ENCODE measurements around the gene KLHL1.

KLHL1 gene

DNA sequence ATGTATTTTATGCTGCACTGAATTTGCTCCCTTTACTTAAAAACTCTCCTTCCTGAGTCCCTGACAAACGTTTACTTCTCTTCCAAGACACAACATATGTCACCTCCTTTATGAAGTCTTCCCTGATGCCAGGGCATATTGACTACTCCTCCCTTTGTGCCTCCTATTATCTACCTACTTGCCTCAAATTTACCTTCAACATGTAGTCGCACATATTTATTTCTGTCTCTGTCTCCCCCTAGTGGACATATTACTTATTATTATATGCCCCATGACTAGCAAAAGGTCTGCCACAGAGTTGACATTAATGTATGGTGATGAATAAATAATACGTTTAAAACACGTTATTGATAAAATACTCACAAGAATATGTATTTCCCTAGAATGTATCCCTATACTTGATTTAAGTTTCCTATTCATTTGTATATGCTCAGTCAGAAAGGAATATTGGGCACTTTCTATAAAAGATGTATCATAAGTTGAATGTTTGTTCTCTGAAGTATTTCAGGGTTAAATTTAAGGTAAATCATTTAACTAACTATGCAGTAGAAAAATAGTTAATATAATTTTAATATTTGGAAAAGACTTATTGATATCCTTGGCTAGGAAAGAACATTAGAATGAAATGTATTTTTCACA, 250.9 kb downstream of the KLHL1 start:
- DNase-seq (ENCODE audit: extremely low read depth, low read depth) = no peak
- no peak overlapping the region for H3K4me3 ChIP-seq (replicated peaks; ENCODE audit: low read depth, low read length)
- TF ChIP-seq, protein P1, sequence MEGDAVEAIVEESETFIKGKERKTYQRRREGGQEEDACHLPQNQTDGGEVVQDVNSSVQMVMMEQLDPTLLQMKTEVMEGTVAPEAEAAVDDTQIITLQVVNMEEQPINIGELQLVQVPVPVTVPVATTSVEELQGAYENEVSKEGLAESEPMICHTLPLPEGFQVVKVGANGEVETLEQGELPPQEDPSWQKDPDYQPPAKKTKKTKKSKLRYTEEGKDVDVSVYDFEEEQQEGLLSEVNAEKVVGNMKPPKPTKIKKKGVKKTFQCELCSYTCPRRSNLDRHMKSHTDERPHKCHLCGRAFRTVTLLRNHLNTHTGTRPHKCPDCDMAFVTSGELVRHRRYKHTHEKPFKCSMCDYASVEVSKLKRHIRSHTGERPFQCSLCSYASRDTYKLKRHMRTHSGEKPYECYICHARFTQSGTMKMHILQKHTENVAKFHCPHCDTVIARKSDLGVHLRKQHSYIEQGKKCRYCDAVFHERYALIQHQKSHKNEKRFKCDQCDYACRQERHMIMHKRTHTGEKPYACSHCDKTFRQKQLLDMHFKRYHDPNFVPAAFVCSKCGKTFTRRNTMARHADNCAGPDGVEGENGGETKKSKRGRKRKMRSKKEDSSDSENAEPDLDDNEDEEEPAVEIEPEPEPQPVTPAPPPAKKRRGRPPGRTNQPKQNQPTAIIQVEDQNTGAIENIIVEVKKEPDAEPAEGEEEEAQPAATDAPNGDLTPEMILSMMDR (IDR thresholded peaks at IDR 0.05; ENCODE audit: low read depth, low read length, missing control alignments) = peak; percentile 30

DNA sequence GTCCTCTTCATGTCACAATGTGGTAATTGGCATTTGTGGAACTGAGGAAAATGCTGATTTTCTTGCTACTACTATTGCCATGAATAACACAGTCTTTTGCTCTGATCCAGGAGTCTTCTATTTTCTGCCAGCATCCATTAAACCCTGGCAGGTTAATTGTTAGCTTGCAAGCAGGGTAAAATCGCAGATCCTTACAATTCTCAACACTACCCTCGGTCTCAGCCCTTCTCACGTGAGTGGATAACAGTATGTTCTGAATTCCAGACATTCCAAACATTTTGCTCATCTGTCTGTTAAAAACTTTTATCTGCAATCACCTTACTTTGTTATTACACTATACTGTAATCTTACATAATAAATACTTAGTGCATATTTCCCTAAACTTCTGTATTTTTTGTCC, 251.9 kb downstream of the KLHL1 start:
- no peak for DNase-seq (ENCODE audit: extremely low read depth, low read depth)
- TF ChIP-seq, protein P1 (IDR thresholded peaks at IDR 0.05; ENCODE audit: low read depth, low read length, missing control alignments) = no peak
- H3K4me3 ChIP-seq (replicated peaks; ENCODE audit: low read depth, low read length) = no peak overlapping the region

DNA sequence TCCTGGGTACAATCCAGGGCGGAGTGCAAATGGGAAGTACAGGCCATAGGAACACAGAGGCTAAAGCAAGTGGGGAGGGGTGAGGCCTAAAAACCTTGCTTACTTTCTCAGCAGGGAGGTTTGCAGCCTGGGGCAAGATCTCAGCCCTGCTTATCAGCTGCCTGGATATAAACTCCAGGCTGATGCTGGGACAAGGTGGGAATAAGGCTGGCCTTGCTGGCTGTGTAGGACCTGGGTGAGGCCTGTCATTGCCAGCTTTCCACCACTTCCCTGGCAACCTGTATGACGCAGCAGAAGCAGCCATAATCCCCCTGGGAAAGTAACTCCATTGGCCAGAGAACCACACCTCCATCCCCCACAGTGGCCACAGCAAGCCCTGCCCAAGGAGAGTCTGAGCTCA, 279.7 kb downstream of the KLHL1 start:
- H3K4me3 ChIP-seq (replicated peaks; ENCODE audit: low read depth, low read length) = no peak overlapping the region
- TF ChIP-seq, protein P1 (IDR thresholded peaks at IDR 0.05; ENCODE audit: low read depth, low read length, missing control alignments) = no peak
- no peak for DNase-seq (ENCODE audit: extremely low read depth, low read depth)

DNA sequence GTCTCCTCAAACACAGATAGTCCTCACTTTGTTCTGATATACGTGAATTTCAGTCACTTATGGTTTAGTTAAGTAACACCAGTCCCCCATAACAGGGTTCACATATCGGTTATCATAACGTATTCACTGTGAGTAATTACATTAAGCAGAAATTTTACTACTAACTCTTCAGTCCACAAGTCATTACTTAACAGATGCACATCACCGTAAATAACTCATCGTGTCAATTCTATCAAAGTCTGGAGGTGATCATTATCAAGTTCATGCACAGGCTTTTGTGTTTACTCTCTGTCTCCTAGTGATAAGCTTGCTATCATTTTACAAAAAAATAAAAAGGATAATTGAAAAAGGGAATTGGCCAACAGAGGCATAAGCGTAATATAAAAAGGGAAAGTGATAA, 288.1 kb downstream of the KLHL1 start:
- TF ChIP-seq, protein P1 (IDR thresholded peaks at IDR 0.05; ENCODE audit: low read depth, low read length, missing control alignments) = no peak
- H3K4me3 ChIP-seq (replicated peaks; ENCODE audit: low read depth, low read length) = no peak overlapping the region
- no peak for DNase-seq (ENCODE audit: extremely low read depth, low read depth)

DNA sequence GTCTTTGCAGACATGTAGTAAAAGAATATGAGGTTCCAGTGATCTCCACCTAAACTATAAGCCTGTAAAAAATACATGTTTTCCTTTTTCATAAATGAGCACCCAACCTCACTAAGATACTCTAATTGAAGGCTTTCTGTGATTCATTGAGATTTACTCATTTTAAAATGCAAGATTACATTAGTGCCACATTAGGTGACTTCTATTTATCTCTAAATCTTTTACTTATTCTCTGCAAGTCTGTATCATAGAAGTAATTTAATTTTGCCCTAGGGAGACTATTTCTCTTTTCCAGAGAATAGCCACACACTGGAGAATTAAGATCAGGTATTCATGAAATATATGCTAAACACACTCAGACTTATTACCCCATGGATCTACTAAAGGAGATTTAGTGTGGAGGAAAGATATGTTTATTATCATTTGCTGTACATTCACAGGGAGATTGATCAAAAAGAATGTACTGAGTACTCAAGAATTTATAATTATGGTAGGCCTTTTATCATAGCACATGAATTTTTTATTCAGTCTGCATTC, 290.9 kb downstream of the KLHL1 start:
- H3K4me3 ChIP-seq (replicated peaks; ENCODE audit: low read depth, low read length) = no peak overlapping the region
- TF ChIP-seq, protein P1 (IDR thresholded peaks at IDR 0.05; ENCODE audit: low read depth, low read length, missing control alignments) = no peak
- no peak for DNase-seq (ENCODE audit: extremely low read depth, low read depth)

DNA sequence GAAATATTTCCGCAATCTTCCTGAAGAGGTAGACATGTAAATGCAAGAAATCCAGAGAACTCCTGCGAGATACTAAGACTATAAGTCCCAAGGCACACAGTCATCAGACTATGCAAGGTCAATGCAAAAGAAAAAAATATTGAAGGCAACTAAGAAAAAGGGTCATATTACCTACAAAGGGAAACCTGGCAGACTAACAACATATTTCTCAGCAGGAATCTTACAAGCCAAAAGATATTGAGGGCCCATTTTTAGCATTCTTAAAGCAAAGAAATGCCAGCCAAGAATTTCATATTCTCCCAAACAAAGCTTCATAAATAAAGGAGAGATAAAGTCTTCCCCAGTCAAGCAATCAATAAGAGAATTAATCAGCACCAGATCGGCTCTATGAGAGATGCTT, 299.1 kb downstream of the KLHL1 start:
- no peak overlapping the region for H3K4me3 ChIP-seq (replicated peaks; ENCODE audit: low read depth, low read length)
- DNase-seq (ENCODE audit: extremely low read depth, low read depth) = no peak
- TF ChIP-seq, protein P1 (IDR thresholded peaks at IDR 0.05; ENCODE audit: low read depth, low read length, missing control alignments) = no peak

DNA sequence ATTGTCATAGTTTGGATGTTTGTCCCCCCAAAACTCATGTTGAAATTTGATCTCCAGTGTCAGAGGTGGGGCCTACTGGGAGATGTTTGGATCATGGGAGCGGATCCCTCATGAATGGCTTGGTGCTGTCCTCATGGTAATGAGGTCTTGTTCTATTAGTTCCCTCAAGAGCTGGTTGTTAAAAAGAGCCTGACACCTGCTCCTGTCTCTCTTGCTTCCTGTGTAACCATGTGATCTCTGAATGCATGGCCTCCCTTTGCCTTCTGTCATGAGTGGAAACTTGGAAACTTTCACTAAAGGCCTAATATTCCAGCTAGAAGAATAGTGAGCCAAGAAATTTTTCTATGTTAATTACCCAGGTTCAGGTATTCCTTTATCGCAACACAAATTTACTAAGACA, 312.0 kb downstream of the KLHL1 start:
- TF ChIP-seq, protein P1 (IDR thresholded peaks at IDR 0.05; ENCODE audit: low read depth, low read length, missing control alignments) = no peak
- no peak overlapping the region for H3K4me3 ChIP-seq (replicated peaks; ENCODE audit: low read depth, low read length)
- DNase-seq (ENCODE audit: extremely low read depth, low read depth) = no peak

Data from HFF-Myc (cell line).